GM23248 (cell line): Measurements from ENCODE around the gene RBM4B. TPM values are rescaled to one million over a fixed set of nuclear protein-coding genes. Genes with fewer than 3 reads are reported as not detected.
A peak's percentile ranks its signal among the peaks of the same experiment; 100 is the strongest.
"Not testable (repeated sequence)": the region's sequence is repeated elsewhere in the genome, so short reads cannot be mapped to it uniquely, and the experiment has no call there.

Experiments
- DNase-seq: peaks from one replicate; pipeline ENCODE4 v3.0.0-alpha.2; 2015
- H2AFZ ChIP-seq: fragments of 200-600 bp; sonication (generic); 2 replicates; pipeline ENCODE4 v1.6.1; 2016; ENCODE audit warnings: antibody characterized with exemption
- H3F3A ChIP-seq: fragments of 200-600 bp; sonication (generic); 2 replicates; pipeline ENCODE4 v1.6.1; 2016; ENCODE audit warnings: mild to moderate bottlenecking, antibody characterized with exemption, mixed run types; ENCODE audit not compliant: insufficient read depth
- H3K27ac ChIP-seq: fragments of 200-600 bp; sonication (generic); 2 replicates; pipeline ENCODE4 v1.5.1; 2016; ENCODE audit warnings: mild to moderate bottlenecking
- H3K27me3 ChIP-seq: fragments of 200-600 bp; sonication (generic); replicated peaks from 2 replicates; pipeline ENCODE4 v1.6.1; 2016; ENCODE audit warnings: mild to moderate bottlenecking; ENCODE audit not compliant: insufficient read depth
- H3K36me3 ChIP-seq: fragments of 200-600 bp; sonication (generic); 2 replicates; pipeline ENCODE4 v1.6.1; 2016; ENCODE audit warnings: low read depth, mild to moderate bottlenecking
- H3K4me1 ChIP-seq: fragments of 200-600 bp; sonication (generic); 2 replicates; pipeline ENCODE4 v1.6.1; 2016; ENCODE audit warnings: mild to moderate bottlenecking; ENCODE audit not compliant: insufficient read depth
- H3K4me2 ChIP-seq: fragments of 200-600 bp; sonication (generic); one replicate; pipeline ENCODE4 v1.6.1; 2016; ENCODE audit warnings: mild to moderate bottlenecking; ENCODE audit not compliant: unreplicated experiment
- H3K4me3 ChIP-seq: fragments of 200-600 bp; sonication (generic); 2 replicates; pipeline ENCODE4 v1.5.1; 2016; ENCODE audit warnings: mild to moderate bottlenecking
- H3K79me2 ChIP-seq: fragments of 200-600 bp; sonication (generic); 2 replicates; pipeline ENCODE4 v1.6.1; 2016; ENCODE audit warnings: mild to moderate bottlenecking; ENCODE audit not compliant: insufficient read depth
- H3K9ac ChIP-seq: fragments of 200-600 bp; sonication (generic); 2 replicates; pipeline ENCODE4 v1.6.1; 2016; ENCODE audit warnings: mild to moderate bottlenecking
- H3K9me2 ChIP-seq: fragments of 200-600 bp; sonication (generic); 2 replicates; pipeline ENCODE4 v1.6.1; 2016; ENCODE audit warnings: mixed run types, mild to moderate bottlenecking, moderate library complexity; ENCODE audit not compliant: insufficient read depth
- H3K9me3 ChIP-seq: fragments of 200-600 bp; sonication (generic); one replicate; pipeline ENCODE4 v1.6.1; 2017; ENCODE audit warnings: low read depth
- H4K20me1 ChIP-seq: fragments of 200-600 bp; sonication (generic); 2 replicates; pipeline ENCODE4 v1.6.0; 2016; ENCODE audit not compliant: insufficient read depth
- EZH2 ChIP-seq: fragments of 200-600 bp; sonication (generic); IDR thresholded peaks from 2 replicates; pipeline ENCODE4 v1.6.1; 2018; ENCODE audit warnings: antibody characterized with exemption, mild to moderate bottlenecking; ENCODE audit not compliant: insufficient read depth, poor library complexity, severe bottlenecking
- EZH2phosphoT487 ChIP-seq: fragments of 200-600 bp; sonication (generic); IDR thresholded peaks from 2 replicates; pipeline ENCODE4 v1.6.1; 2018; ENCODE audit warnings: antibody characterized with exemption, moderate library complexity, mild to moderate bottlenecking, low read depth; ENCODE audit not compliant: insufficient read depth
- WGBS, 2 experiments: methylation state at CpG; one replicate each; pipeline ENCODE4 v1.1.6; 2015 to 2017; ENCODE audit warnings: low lambda C conversion rate in 2 of 2, low coverage in 1 of 2; ENCODE audit errors: missing lambda C conversion rate in 2 of 2; 5-methylcytosine and 5-hydroxymethylcytosine counted together
- in situ Hi-C: fragments of 300-500 bp; cut with MboI; formaldehyde crosslinking; loops from 2 replicates; pipeline ENCODE4 v1.15.0; 2020
- polyA plus RNA-seq: library from polyadenylated mRNA; unstranded; fragments of >200 nt; fragmentation: Nextera tagmentation; extraction: Ambion mirVana; gene quantifications from 2 replicates; pipeline ENCODE4 v1.2.1, GENCODE V29; 2016
- total RNA-seq: library from RNA; depleted of rRNA; stranded (reverse); fragments of >200 nt; shearing (Covaris generic); gene quantifications from 2 replicates; pipeline ENCODE4 v1.2.3, GENCODE V29; 2014; rRNA removed

RBM4B gene, protein sequence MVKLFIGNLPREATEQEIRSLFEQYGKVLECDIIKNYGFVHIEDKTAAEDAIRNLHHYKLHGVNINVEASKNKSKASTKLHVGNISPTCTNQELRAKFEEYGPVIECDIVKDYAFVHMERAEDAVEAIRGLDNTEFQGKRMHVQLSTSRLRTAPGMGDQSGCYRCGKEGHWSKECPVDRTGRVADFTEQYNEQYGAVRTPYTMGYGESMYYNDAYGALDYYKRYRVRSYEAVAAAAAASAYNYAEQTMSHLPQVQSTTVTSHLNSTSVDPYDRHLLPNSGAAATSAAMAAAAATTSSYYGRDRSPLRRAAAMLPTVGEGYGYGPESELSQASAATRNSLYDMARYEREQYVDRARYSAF
- total RNA-seq (18.5 and 22.9 TPM in 2 replicates), polyA plus RNA-seq (23.2 and 23.4 TPM in 2 replicates)

DNA sequence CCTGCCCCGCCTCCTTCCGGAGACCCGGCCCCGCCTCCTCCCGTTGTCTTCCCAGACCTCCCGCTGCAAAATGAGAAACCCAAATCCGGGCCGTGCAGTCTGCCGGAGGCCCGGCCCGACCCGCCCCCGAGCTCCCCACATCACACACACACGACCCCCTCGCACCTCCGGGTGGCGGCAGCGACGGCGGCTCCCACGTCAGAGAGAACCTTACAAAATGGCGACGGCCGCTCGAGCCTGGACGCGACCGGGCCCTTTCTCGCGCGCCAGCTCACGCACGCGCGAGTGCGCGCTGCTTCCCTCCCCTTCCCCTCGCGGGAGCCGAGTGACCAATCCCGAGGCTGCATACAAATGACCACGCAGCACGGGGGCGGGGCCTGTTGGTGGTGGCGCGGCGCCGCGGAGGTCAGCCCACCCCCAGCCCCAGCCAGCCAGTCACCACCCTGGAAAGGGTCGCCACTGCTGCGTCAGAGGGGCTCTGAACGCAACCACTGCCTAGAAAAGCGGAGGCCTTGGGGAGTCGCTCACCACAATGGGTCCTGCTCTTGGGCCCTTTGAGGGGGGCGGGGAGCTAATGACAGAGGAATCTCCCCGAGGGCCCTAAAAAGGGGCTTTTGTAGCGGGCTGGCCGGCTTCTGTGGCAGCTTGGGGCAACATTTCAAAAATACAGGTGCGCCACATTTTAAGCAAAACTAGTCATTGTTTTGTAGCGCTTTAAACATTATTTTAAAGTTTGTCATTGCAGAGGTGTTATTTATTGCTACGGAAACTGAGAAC lies at the start of gene RBM4B:
Gene RBM4B, minus strand, starts transcription at position 289 of the 777 bp plus-strand sequence. CDS start 808 bp downstream, outside the sequence.
- H3K9ac ChIP-seq, result peak within 1 kb of the TSS; percentile 97
- TF ChIP-seq EZH2, result no peak
- TF ChIP-seq EZH2phosphoT487, result no peak
- H3K4me1 ChIP-seq, result peaks cover 17% of the 10 kb centered on the region
- H3K4me3 ChIP-seq, result peak within 1 kb of the TSS; percentile 78
- in situ Hi-C loops, result no loop called here
- H3K27me3 ChIP-seq, result no peaks in the 10 kb centered on the region
- H3K27ac ChIP-seq, result peak within 1 kb of the TSS; percentile 98
- peak within 1 kb of the TSS; percentile 80 for H2AFZ ChIP-seq
- no peaks in the 10 kb centered on the region for H4K20me1 ChIP-seq
- H3K36me3 ChIP-seq, result 0 out of 2 replicates have a peak, but pooled peaks cover 5% of the 10 kb centered on the region
- 1% methylated on average over 46 to 59 of the region's 61 CpGs for WGBS, 2 experiments
- H3F3A ChIP-seq, result peaks cover 24% of the 10 kb centered on the region
- H3K9me2 ChIP-seq, result no peaks in the 10 kb centered on the region
- H3K4me2 ChIP-seq, result peak within 1 kb of the TSS; percentile 91
- H3K79me2 ChIP-seq, result peaks cover 45% of the 10 kb centered on the region
- no peaks in the 10 kb centered on the region for H3K9me3 ChIP-seq
- DNase-seq, result peak; percentile 99

DNA sequence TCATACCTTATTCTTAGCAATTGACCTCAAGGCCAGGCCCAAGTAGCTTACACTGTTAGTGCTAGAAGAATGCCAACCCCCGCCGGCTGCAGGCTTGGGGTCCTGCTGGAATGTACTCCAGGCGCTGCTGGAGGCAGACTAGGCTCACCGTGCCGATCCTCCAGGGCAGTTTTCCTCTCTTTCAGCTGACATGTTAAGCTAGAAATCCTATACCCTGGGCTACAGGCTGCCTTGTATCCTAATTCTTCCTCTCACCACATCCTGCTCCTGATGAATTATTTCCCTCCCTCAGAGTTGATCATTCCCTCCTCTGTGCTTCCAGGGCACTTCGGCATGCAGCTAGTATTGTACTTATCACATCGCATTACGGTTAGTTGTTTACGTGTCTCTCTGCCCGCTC lies 48.0 kb upstream of the RBM4B start:
- WGBS, 2 experiments, result 56 to 57% methylated on average over 10 of the region's 10 CpGs
- Histone ChIP-seq H3K4me1 (no peaks in the 10 kb centered on the region), H3K79me2 (no peaks in the 10 kb centered on the region), H3K27ac (no peak overlapping the region), H3K4me3 (no peak overlapping the region), H2AFZ (no peak overlapping the region), H3K9me2 (no peaks in the 10 kb centered on the region), H4K20me1 (no peaks in the 10 kb centered on the region), H3K27me3 (peaks cover 62% of the 10 kb centered on the region), H3F3A (no peaks in the 10 kb centered on the region), H3K9me3 (no peaks in the 10 kb centered on the region), H3K36me3 (no peaks in the 10 kb centered on the region), H3K4me2 (no peak overlapping the region), H3K9ac (no peak overlapping the region)
- in situ Hi-C loops, result no loop called here
- no peak for TF ChIP-seq EZH2phosphoT487
- no peak for TF ChIP-seq EZH2
- DNase-seq, result no peak

DNA sequence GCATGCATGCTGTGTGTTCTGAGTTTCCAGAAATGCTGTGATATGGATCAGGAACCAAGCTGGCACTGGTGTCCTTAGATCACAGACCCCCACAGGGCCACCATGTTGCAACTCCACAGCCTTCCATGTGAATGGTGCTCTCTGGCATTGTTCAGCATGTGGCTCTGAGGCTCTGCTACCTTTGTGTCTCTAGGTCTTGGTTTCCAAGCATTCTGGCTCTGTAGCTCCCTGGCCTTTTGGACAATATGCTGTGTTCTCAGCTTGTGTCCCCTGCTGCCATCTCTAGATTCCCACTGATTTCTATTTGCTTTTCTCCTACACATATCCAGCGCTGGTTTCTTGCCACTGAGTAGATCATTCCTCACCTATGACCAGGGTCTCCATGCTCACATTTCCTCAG lies 47.4 kb upstream of the RBM4B start:
- WGBS, 2 experiments, result 87 to 92% methylated on average over 1 of the region's 1 CpG
- in situ Hi-C loops, result no loop called here
- H3K9ac ChIP-seq, result no peak overlapping the region
- no peak overlapping the region for H3K27ac ChIP-seq
- no peaks in the 10 kb centered on the region for H4K20me1 ChIP-seq
- TF ChIP-seq EZH2phosphoT487, result no peak
- TF ChIP-seq EZH2, result no peak
- no peak overlapping the region for H3K4me3 ChIP-seq
- H3K36me3 ChIP-seq, result no peaks in the 10 kb centered on the region
- DNase-seq, result no peak
- H3K9me2 ChIP-seq, result no peaks in the 10 kb centered on the region
- no peaks in the 10 kb centered on the region for H3K79me2 ChIP-seq
- H3K4me1 ChIP-seq, result no peaks in the 10 kb centered on the region
- no peak overlapping the region for H2AFZ ChIP-seq
- H3K9me3 ChIP-seq, result no peaks in the 10 kb centered on the region
- no peak overlapping the region for H3K4me2 ChIP-seq
- H3K27me3 ChIP-seq, result peaks cover 57% of the 10 kb centered on the region
- H3F3A ChIP-seq, result no peaks in the 10 kb centered on the region

DNA sequence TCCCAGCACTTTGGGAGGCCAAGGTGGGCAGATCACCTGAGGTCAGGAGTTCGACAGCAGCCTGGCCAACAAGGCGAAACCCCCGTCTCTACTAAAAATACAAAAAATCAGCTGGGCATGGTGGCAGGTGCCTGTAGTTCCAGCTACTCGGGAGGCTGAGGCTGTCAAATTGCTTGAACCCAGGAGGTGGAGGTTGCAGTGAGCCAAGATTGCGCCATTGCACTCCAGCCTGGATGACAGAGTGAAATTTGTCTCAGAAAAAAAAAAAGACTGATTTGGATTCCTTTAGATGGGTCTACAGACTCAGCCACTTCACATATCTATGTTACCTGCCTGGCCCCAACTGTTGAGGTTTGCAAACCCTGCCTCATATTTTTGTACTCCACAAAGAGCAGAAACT lies 46.5 kb upstream of the RBM4B start:
- H3K9me2 ChIP-seq, H3K9me3 ChIP-seq, H3K9ac ChIP-seq, H3K4me2 ChIP-seq, H3K4me3 ChIP-seq, H3K79me2 ChIP-seq, H3K4me1 ChIP-seq, H2AFZ ChIP-seq, H4K20me1 ChIP-seq, H3K27ac ChIP-seq, in situ Hi-C loops, DNase-seq, H3F3A ChIP-seq, H3K36me3 ChIP-seq: not testable (repeated sequence)
- peaks cover 48% of the 10 kb centered on the region for H3K27me3 ChIP-seq
- 76 to 92% methylated on average over 5 of the region's 5 CpGs for WGBS, 2 experiments
